Suppressor macrophage treated with lipopolysaccharide for 1 hour (primary cell): ENCODE data around the gene TSPAN12.

Source experiments
- DNase-seq, 3 donors: peaks; one replicate each; pipeline ENCODE4 v3.0.0-alpha.2; 2020 to 2022

The TSPAN12 gene

GRCh38 chr7:120842121-120842621 is 15.8 kb downstream of the TSPAN12 start:
- no peak for DNase-seq

GRCh38 chr7:120841608-120842007 is 16.3 kb downstream of the TSPAN12 start:
- no peak for DNase-seq

- DNase-seq = no peak
Measured at GRCh38 chr7:120838281-120838682, 19.7 kb downstream of the TSPAN12 start.

GRCh38 chr7:120837599-120837998 is 20.3 kb downstream of the TSPAN12 start:
- no peak for DNase-seq

GRCh38 chr7:120836556-120837115 is 21.3 kb downstream of the TSPAN12 start:
- DNase-seq = no peak

- DNase-seq = no peak
Measured at GRCh38 chr7:120834726-120835125, 23.2 kb downstream of the TSPAN12 start.

GRCh38 chr7:120833546-120833945 is 24.4 kb downstream of the TSPAN12 start:
- no peak for DNase-seq

GRCh38 chr7:120832803-120833202 is 25.1 kb downstream of the TSPAN12 start:
- DNase-seq = no peak

GRCh38 chr7:120831260-120831659 is 26.7 kb downstream of the TSPAN12 start:
- DNase-seq = no peak

- no peak for DNase-seq
Measured at GRCh38 chr7:120829487-120829886, 28.5 kb downstream of the TSPAN12 start.

- DNase-seq = no peak
Measured at GRCh38 chr7:120828528-120828927, 29.4 kb downstream of the TSPAN12 start.

- DNase-seq = no peak
Measured at GRCh38 chr7:120827371-120828118, 30.4 kb downstream of the TSPAN12 start.

GRCh38 chr7:120825576-120825975 is 32.4 kb downstream of the TSPAN12 start:
- no peak for DNase-seq

- no peak for DNase-seq
Measured at GRCh38 chr7:120825152-120825551, 32.8 kb downstream of the TSPAN12 start.

- no peak for DNase-seq
Measured at GRCh38 chr7:120819861-120820260, 38.1 kb downstream of the TSPAN12 start.

GRCh38 chr7:120817851-120818250 is 40.1 kb downstream of the TSPAN12 start:
- no peak for DNase-seq

GRCh38 chr7:120814253-120814939 is 43.5 kb downstream of the TSPAN12 start:
- DNase-seq = no peak

GRCh38 chr7:120813546-120814252 is 44.2 kb downstream of the TSPAN12 start:
- DNase-seq = no peak

GRCh38 chr7:120813089-120813488 is 44.9 kb downstream of the TSPAN12 start:
- no peak for DNase-seq

GRCh38 chr7:120809260-120809659 is 48.7 kb downstream of the TSPAN12 start:
- DNase-seq = no peak

- no peak for DNase-seq
Measured at GRCh38 chr7:120807390-120807789, 50.6 kb downstream of the TSPAN12 start.

GRCh38 chr7:120806669-120807068 is 51.3 kb downstream of the TSPAN12 start:
- peak in 1 of 3 donors; percentile 5 for DNase-seq
